Cardiac muscle cell (in vitro differentiated cells and primary cell): Measurements from ENCODE around the gene ZIK1. TPM values are rescaled to one million over a fixed set of nuclear protein-coding genes. Genes with fewer than 3 reads are reported as not detected.

Source experiments
- DNase-seq, 2 donors: peaks; one replicate each; pipeline versions ENCODE4 v3.0.0 to v3.0.0-alpha.2; 2010 to 2017; ENCODE audit warnings: low read depth in 1 of 2, low spot score in 1 of 2
- H3K27ac ChIP-seq: fragments of 200-600 bp; sonication (generic); 2 replicates; pipeline ENCODE4 v1.5.1; 2016
- H3K27me3 ChIP-seq: fragments of 200-600 bp; sonication (generic); 2 replicates; pipeline ENCODE4 v1.6.0; 2016; ENCODE audit warnings: control low read depth
- H3K36me3 ChIP-seq: fragments of 200-600 bp; sonication (generic); 2 replicates; pipeline ENCODE4 v1.5.1; 2016; ENCODE audit warnings: control low read depth
- H3K4me1 ChIP-seq: fragments of 200-600 bp; sonication (generic); 2 replicates; pipeline ENCODE4 v1.8.1; 2017; ENCODE audit warnings: low read depth, mild to moderate bottlenecking, mixed run types
- H3K4me3 ChIP-seq: fragments of 200-600 bp; sonication (generic); 2 replicates; pipeline ENCODE4 v1.5.1; 2016; ENCODE audit warnings: mild to moderate bottlenecking
- H3K9me3 ChIP-seq: fragments of 200-600 bp; sonication (generic); 2 replicates; pipeline ENCODE4 v1.5.1; 2017; ENCODE audit warnings: low read depth, mild to moderate bottlenecking, control low read depth
- CTCF ChIP-seq: IDR thresholded peaks from 2 replicates; pipeline ENCODE4 v1.5.1; 2012; ENCODE audit warnings: low read depth, mild to moderate bottlenecking, low read length
- polyA plus RNA-seq: library from polyadenylated mRNA; unstranded; fragments of >200 nt; fragmentation: Nextera tagmentation; extraction: Ambion mirVana; gene quantifications from 2 replicates; pipeline ENCODE4 v1.2.1, GENCODE V29; 2016
- total RNA-seq: library from RNA; depleted of rRNA; stranded (reverse); fragments of >200 nt; gene quantifications from 2 replicates; pipeline ENCODE4 v1.2.3, GENCODE V29; 2016

The ZIK1 gene
- total and polyA plus RNA-seq, 2 experiments from 2014 or later = 13.9 to 18.2 TPM

DNA sequence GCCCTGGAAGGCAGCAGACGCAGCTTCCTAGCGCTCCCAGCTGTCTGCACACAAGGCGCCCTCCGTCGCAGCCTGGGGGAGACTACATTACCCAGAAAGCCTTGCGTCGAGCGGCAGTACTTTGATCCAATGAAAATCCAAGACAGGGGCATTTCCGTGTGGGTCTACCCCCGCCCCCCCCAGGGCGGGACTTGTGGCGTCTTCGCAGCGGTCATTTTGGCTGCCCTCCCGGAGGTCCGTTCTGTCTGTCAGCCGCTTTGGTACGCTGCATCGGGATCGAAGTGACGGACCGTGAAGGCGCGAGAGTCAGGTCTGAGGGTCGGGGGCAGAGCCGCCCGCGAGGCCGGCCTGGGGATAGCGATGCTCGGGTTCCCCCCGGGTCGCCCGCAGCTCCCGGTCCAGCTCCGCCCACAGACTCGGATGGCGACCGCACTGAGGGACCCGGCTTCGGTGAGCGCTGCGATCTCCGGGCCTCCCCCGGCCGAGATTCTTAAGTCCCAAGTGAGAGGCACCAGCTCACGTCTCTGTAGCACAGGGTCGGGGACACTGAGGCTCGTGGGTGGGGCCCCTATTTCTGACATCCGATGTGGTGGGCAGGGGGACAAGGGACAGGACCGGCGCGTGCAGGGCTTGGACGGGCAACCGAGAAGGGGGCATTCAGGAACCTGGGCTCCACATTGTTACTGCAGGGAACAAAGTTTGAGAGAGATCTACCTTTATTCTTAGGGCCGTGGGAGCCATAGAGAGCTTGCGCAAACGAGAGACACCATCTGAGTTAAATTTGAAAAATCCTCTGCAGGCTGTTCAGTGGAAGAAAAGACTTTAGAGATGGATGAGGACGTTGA is 49.3 kb downstream of the ZIK1 start, which contains the start of gene ZNF211:
ZNF211 (plus strand) TSS at position 182 of the 845 bp plus-strand sequence; CDS start at position 361, 179 bp downstream.
- Histone ChIP-seq H3K36me3 (peaks cover 13% of the 10 kb centered on the region), H3K4me1 (no peaks in the 10 kb centered on the region), H3K27ac (peak within 1 kb of the TSS; percentile 52), H3K27me3 (no peaks in the 10 kb centered on the region), H3K9me3 (no peaks in the 10 kb centered on the region), H3K4me3 (peak within 1 kb of the TSS; percentile 77)
- DNase-seq = peak; percentile 96 to 97
- no peak for TF ChIP-seq CTCF

- Histone ChIP-seq H3K4me1 (no peaks in the 10 kb centered on the region), H3K36me3 (peaks cover 17% of the 10 kb centered on the region), H3K9me3 (no peaks in the 10 kb centered on the region), H3K27me3 (no peaks in the 10 kb centered on the region), H3K4me3 (peak overlapping the region; percentile 77), H3K27ac (no peak overlapping the region)
- no peak for TF ChIP-seq CTCF
- DNase-seq = no peak
Measured at GRCh38 chr19:57633832-57634131, 49.8 kb downstream of the ZIK1 start.

DNA sequence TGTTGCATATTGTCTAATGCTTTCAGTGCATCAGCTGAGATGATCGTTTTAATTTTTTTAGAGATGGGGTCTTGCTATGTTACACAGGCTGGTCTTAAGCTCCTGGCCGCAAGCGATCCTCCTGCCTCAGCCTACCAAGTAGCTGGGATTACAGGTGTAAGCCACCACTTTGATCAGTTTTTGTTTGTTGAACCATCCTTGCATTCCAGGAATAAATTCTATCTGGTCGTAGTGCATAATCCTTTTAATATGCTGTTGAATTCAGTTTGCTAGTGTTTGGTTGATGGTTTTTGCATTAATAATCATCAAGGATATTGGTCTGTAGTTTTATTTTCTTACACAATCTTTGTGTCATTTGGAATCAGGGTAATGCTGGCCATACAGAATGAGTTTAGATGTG is 53.4 kb downstream of the ZIK1 start:
- Histone ChIP-seq H3K9me3 (no peaks in the 10 kb centered on the region), H3K4me3 (no peak overlapping the region), H3K27me3 (no peaks in the 10 kb centered on the region), H3K4me1 (no peaks in the 10 kb centered on the region), H3K27ac (no peak overlapping the region), H3K36me3 (peaks cover 43% of the 10 kb centered on the region)
- DNase-seq = no peak
- TF ChIP-seq CTCF = no peak

DNA sequence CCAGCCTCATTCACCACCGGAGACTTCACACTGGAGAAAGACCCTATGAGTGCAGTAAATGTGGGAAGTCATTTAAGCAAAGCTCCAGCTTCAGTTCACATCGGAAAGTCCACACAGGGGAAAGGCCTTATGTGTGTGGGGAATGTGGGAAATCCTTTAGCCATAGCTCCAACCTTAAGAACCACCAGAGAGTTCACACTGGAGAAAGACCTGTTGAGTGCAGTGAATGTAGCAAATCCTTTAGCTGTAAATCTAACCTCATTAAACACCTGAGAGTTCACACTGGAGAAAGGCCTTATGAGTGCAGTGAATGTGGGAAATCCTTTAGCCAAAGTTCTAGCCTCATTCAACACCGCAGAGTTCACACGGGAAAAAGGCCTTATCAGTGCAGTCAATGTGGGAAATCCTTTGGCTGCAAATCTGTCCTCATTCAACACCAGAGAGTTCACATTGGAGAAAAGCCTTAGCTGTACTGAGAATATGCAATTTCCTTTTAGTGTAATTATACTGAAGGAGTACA is 57.8 kb downstream of the ZIK1 start:
- H3K9me3 ChIP-seq = no peaks in the 10 kb centered on the region
- DNase-seq = no peak
- no peak overlapping the region for H3K4me3 ChIP-seq
- no peak overlapping the region for H3K27ac ChIP-seq
- H3K36me3 ChIP-seq = peaks cover 35% of the 10 kb centered on the region
- H3K27me3 ChIP-seq = no peaks in the 10 kb centered on the region
- no peak for TF ChIP-seq CTCF
- H3K4me1 ChIP-seq = no peaks in the 10 kb centered on the region

DNA sequence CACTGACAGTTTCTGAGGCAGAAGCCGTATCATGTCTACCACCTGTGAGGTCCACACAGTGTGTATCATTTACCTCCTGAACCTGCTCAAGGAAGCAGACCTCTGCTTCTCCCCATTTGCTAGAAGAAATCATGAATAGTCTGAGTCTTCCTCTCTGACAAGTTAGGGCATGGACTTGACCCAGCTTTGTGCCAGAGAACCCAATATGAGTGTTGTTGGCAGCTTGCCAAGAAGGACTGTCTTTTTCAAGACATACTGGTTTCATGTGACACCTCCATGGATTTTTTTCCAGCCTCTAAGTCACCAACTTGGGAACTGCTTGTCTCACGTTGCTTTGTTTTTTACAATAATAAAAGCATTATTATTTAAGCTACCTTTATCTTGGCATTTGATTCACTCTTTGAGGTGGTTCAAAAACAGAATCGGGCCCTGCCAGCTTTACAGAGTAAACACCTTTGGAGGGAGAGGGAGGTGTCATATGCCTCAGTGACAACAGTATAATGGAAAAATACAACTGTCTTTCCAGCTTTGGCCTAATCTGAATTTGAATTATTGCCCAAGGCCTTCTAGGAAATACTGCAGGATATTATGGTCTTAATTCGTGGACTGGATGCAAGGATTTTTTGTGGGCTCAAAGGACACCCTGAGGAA is 58.6 kb downstream of the ZIK1 start:
- Histone ChIP-seq H3K4me3 (no peak overlapping the region), H3K4me1 (no peaks in the 10 kb centered on the region), H3K9me3 (no peaks in the 10 kb centered on the region), H3K36me3 (peaks cover 35% of the 10 kb centered on the region), H3K27me3 (no peaks in the 10 kb centered on the region), H3K27ac (no peak overlapping the region)
- TF ChIP-seq CTCF = no peak
- DNase-seq = no peak

Other genes starting within 250 kb of the ZIK1 start
- 8.0 and 9.0 TPM in 2 replicates for gene ZNF304, start 232.9 kb upstream of the ZIK1 start, total RNA-seq
- gene ZNF304, start 232.9 kb upstream of the ZIK1 start, polyA plus RNA-seq = 6.2 and 6.7 TPM in 2 replicates
- gene TRAPPC2B, start 220.6 kb upstream of the ZIK1 start, total RNA-seq = 15.1 and 26.4 TPM in 2 replicates
- 34.6 and 39.3 TPM in 2 replicates for gene TRAPPC2B, start 220.6 kb upstream of the ZIK1 start, polyA plus RNA-seq
- gene ZNF547, start 220.6 kb upstream of the ZIK1 start, total RNA-seq = 1.8 and 7.2 TPM in 2 replicates
- 0.65 and 0.66 TPM in 2 replicates for gene ZNF547, start 220.6 kb upstream of the ZIK1 start, polyA plus RNA-seq
- 37.9 and 38.2 TPM in 2 replicates for gene ZNF548, start 194.3 kb upstream of the ZIK1 start, total RNA-seq
- 11.4 and 15.9 TPM in 2 replicates for gene ZNF548, start 194.3 kb upstream of the ZIK1 start, polyA plus RNA-seq
- 5.8 and 13.0 TPM in 2 replicates for gene ZNF17, start 173.0 kb upstream of the ZIK1 start, total RNA-seq
- 4.2 and 7.1 TPM in 2 replicates for gene ZNF17, start 173.0 kb upstream of the ZIK1 start, polyA plus RNA-seq
- 11.8 and 13.7 TPM in 2 replicates for gene ZNF749, start 148.8 kb upstream of the ZIK1 start, total RNA-seq
- 16.6 and 28.8 TPM in 2 replicates for gene ZNF749, start 148.8 kb upstream of the ZIK1 start, polyA plus RNA-seq
- 1.2 and 2.3 TPM in 2 replicates for gene VN1R1, start 127.0 kb upstream of the ZIK1 start, total RNA-seq
- gene VN1R1, start 127.0 kb upstream of the ZIK1 start, polyA plus RNA-seq = 2.9 and 4.1 TPM in 2 replicates
- 32.6 and 37.9 TPM in 2 replicates for gene ZNF772, start 106.6 kb upstream of the ZIK1 start, total RNA-seq
- gene ZNF772, start 106.6 kb upstream of the ZIK1 start, polyA plus RNA-seq = 11.3 and 13.6 TPM in 2 replicates
- gene ZNF419, start 96.4 kb upstream of the ZIK1 start, total RNA-seq = 14.0 and 36.2 TPM in 2 replicates
- 11.3 and 15.8 TPM in 2 replicates for gene ZNF419, start 96.4 kb upstream of the ZIK1 start, polyA plus RNA-seq
- gene ZNF773, start 84.2 kb upstream of the ZIK1 start, total RNA-seq = 25.4 and 34.2 TPM in 2 replicates
- 12.4 and 13.3 TPM in 2 replicates for gene ZNF773, start 84.2 kb upstream of the ZIK1 start, polyA plus RNA-seq
- 5.0 and 7.5 TPM in 2 replicates for gene ZNF549, start 56.8 kb upstream of the ZIK1 start, total RNA-seq
- 7.5 and 10.1 TPM in 2 replicates for gene ZNF549, start 56.8 kb upstream of the ZIK1 start, polyA plus RNA-seq
- 42.6 and 62.4 TPM in 2 replicates for gene ZNF550, start 24.3 kb upstream of the ZIK1 start, total RNA-seq
- gene ZNF550, start 24.3 kb upstream of the ZIK1 start, polyA plus RNA-seq = 9.8 and 9.9 TPM in 2 replicates
- gene ZNF416, start 5.2 kb upstream of the ZIK1 start, total RNA-seq = 6.8 and 7.8 TPM in 2 replicates
- 6.2 and 7.6 TPM in 2 replicates for gene ZNF416, start 5.2 kb upstream of the ZIK1 start, polyA plus RNA-seq
- 7.1 and 9.3 TPM in 2 replicates for gene ZNF530, start 15.7 kb downstream of the ZIK1 start, total RNA-seq
- 6.4 and 6.5 TPM in 2 replicates for gene ZNF530, start 15.7 kb downstream of the ZIK1 start, polyA plus RNA-seq
- 55.0 and 76.0 TPM in 2 replicates for gene ZNF134, start 30.1 kb downstream of the ZIK1 start, total RNA-seq
- 18.6 and 27.4 TPM in 2 replicates for gene ZNF134, start 30.1 kb downstream of the ZIK1 start, polyA plus RNA-seq
- gene ZNF211, start 49.0 kb downstream of the ZIK1 start, total RNA-seq = 25.4 and 30.0 TPM in 2 replicates
- 22.6 and 38.5 TPM in 2 replicates for gene ZNF211, start 49.0 kb downstream of the ZIK1 start, polyA plus RNA-seq
- not detected in 2 replicates for gene ZSCAN4, start 84.8 kb downstream of the ZIK1 start, total RNA-seq
- gene ZSCAN4, start 84.8 kb downstream of the ZIK1 start, polyA plus RNA-seq = not detected in 2 replicates
- 9.9 and 11.8 TPM in 2 replicates for gene ZNF551, start 97.8 kb downstream of the ZIK1 start, total RNA-seq
- 4.0 and 4.4 TPM in 2 replicates for gene ZNF551, start 97.8 kb downstream of the ZIK1 start, polyA plus RNA-seq
- gene ZNF154, start 125.1 kb downstream of the ZIK1 start, total RNA-seq = 14.0 and 20.1 TPM in 2 replicates
- gene ZNF154, start 125.1 kb downstream of the ZIK1 start, polyA plus RNA-seq = 11.1 and 16.3 TPM in 2 replicates
- gene ZNF671, start 143.5 kb downstream of the ZIK1 start, total RNA-seq = 14.4 and 24.2 TPM in 2 replicates
- gene ZNF671, start 143.5 kb downstream of the ZIK1 start, polyA plus RNA-seq = 16.7 and 19.3 TPM in 2 replicates
- gene ZNF776, start 162.7 kb downstream of the ZIK1 start, total RNA-seq = 16.9 and 20.0 TPM in 2 replicates
- 20.7 and 26.6 TPM in 2 replicates for gene ZNF776, start 162.7 kb downstream of the ZIK1 start, polyA plus RNA-seq
- gene ZNF586, start 185.5 kb downstream of the ZIK1 start, total RNA-seq = 15.0 and 17.1 TPM in 2 replicates
- 8.4 and 10.0 TPM in 2 replicates for gene ZNF586, start 185.5 kb downstream of the ZIK1 start, polyA plus RNA-seq
- gene ZNF552, start 230.8 kb downstream of the ZIK1 start, total RNA-seq = 3.8 and 6.6 TPM in 2 replicates
- gene ZNF552, start 230.8 kb downstream of the ZIK1 start, polyA plus RNA-seq = 10.5 and 13.4 TPM in 2 replicates
- 8.5 and 12.9 TPM in 2 replicates for gene ZNF587B, start 246.2 kb downstream of the ZIK1 start, total RNA-seq
- gene ZNF587B, start 246.2 kb downstream of the ZIK1 start, polyA plus RNA-seq = 2.8 and 3.1 TPM in 2 replicates